Mesenchymal stem cell (in vitro differentiated cells and primary cell): ENCODE measurements around the gene SNAI3.

Experiments used
- DNase-seq: peaks from one replicate; pipeline ENCODE4 v3.0.0-alpha.2; 2013
- H2AFZ ChIP-seq: one replicate; pipeline ENCODE4 v1.6.1; 2013; ENCODE audit warnings: low read depth, mild to moderate bottlenecking, control low read depth, inconsistent platforms, low read length, moderate library complexity
- H2AK5ac ChIP-seq: 2 replicates; pipeline ENCODE4 v1.6.1; 2013; ENCODE audit warnings: low read length, moderate library complexity, mild to moderate bottlenecking, inconsistent platforms; ENCODE audit not compliant: severe bottlenecking
- H2BK120ac ChIP-seq: one replicate; pipeline ENCODE4 v1.6.1; 2013; ENCODE audit warnings: low read depth, mild to moderate bottlenecking, inconsistent platforms, low read length, moderate library complexity
- H2BK12ac ChIP-seq, 2 experiments: one replicate each; pipeline ENCODE4 v1.6.1; 2013; ENCODE audit warnings: inconsistent platforms in 2 of 2, low read length in 2 of 2, mild to moderate bottlenecking in 2 of 2, moderate library complexity in 2 of 2, control low read depth in 1 of 2
- H2BK15ac ChIP-seq: one replicate; pipeline ENCODE4 v1.6.1; 2013; ENCODE audit warnings: mild to moderate bottlenecking, low read depth, inconsistent platforms; ENCODE audit not compliant: poor library complexity, severe bottlenecking
- H2BK5ac ChIP-seq: 2 replicates; pipeline ENCODE4 v1.6.1; 2013; ENCODE audit warnings: low read depth, mild to moderate bottlenecking, low read length, control low read depth, inconsistent platforms; ENCODE audit not compliant: poor library complexity, severe bottlenecking
- H3K14ac ChIP-seq, 2 experiments: one replicate each; pipeline ENCODE4 v1.6.1; 2013; ENCODE audit warnings: inconsistent platforms in 2 of 2, low read length in 2 of 2, control low read depth in 1 of 2, mild to moderate bottlenecking in 1 of 2, moderate library complexity in 1 of 2
- H3K18ac ChIP-seq, 2 experiments: one replicate each; pipeline ENCODE4 v1.6.1; 2013; ENCODE audit warnings: inconsistent platforms in 2 of 2, low read length in 2 of 2, control low read depth in 1 of 2, low read depth in 1 of 2, mild to moderate bottlenecking in 1 of 2
- H3K23ac ChIP-seq, 2 experiments: one replicate each; pipeline ENCODE4 v1.6.1; 2013; ENCODE audit warnings: inconsistent platforms in 2 of 2, low read length in 2 of 2, mild to moderate bottlenecking in 2 of 2, moderate library complexity in 2 of 2, control low read depth in 1 of 2
- H3K27ac ChIP-seq: 2 replicates; pipeline ENCODE4 v1.5.1; 2013; ENCODE audit warnings: mild to moderate bottlenecking, moderate library complexity, low read length, control low read depth, inconsistent platforms; ENCODE audit not compliant: poor library complexity, severe bottlenecking
- H3K27me3 ChIP-seq, 2 experiments: 2 replicates each; pipeline versions ENCODE4 v1.6.1 to v1.7.0; 2013; ENCODE audit warnings: low read length in 2 of 2, mild to moderate bottlenecking in 2 of 2, moderate library complexity in 2 of 2, control low read depth in 1 of 2, inconsistent platforms in 1 of 2; ENCODE audit not compliant: control insufficient read depth in 1 of 2, insufficient read depth in 1 of 2
- H3K36me3 ChIP-seq, 2 experiments: 2 replicates each; pipeline versions ENCODE4 v1.6.1 to v1.7.0; 2013; ENCODE audit warnings: low read length in 2 of 2, control low read depth in 1 of 2, inconsistent platforms in 1 of 2, low read depth in 1 of 2, mild to moderate bottlenecking in 1 of 2; ENCODE audit not compliant: insufficient read depth in 2 of 2, control insufficient read depth in 1 of 2
- H3K4ac ChIP-seq, 2 experiments: one replicate each; pipeline ENCODE4 v1.6.1; 2013; ENCODE audit warnings: inconsistent platforms in 2 of 2, low read length in 2 of 2, mild to moderate bottlenecking in 2 of 2, moderate library complexity in 2 of 2, control low read depth in 1 of 2, low read depth in 1 of 2
- H3K4me1 ChIP-seq: 2 replicates; pipeline ENCODE4 v1.6.1; 2013; ENCODE audit warnings: low read depth, low read length, control low read depth; ENCODE audit not compliant: control insufficient read depth, insufficient read depth
- H3K4me2 ChIP-seq: 2 replicates; pipeline ENCODE4 v1.6.1; 2013; ENCODE audit warnings: low read length, mild to moderate bottlenecking, inconsistent platforms; ENCODE audit not compliant: poor library complexity, severe bottlenecking
- H3K4me3 ChIP-seq, 2 experiments: 2 replicates each; pipeline versions ENCODE4 v1.5.1 to v1.7.0; 2013; ENCODE audit warnings: low read length in 2 of 2, mild to moderate bottlenecking in 2 of 2, control low read depth in 1 of 2, low read depth in 1 of 2; ENCODE audit not compliant: insufficient read depth in 1 of 2
- H3K79me1 ChIP-seq: replicated peaks from 2 replicates; pipeline ENCODE4 v1.6.1; 2013; ENCODE audit warnings: mild to moderate bottlenecking, control low read depth, low read length, inconsistent platforms; ENCODE audit not compliant: poor library complexity, severe bottlenecking
- H3K9ac ChIP-seq: 2 replicates; pipeline ENCODE4 v1.7.0; 2013; ENCODE audit warnings: mild to moderate bottlenecking, low read length, moderate library complexity
- H3K9me3 ChIP-seq: 2 replicates; pipeline ENCODE4 v1.7.0; 2013; ENCODE audit warnings: mild to moderate bottlenecking, low read length; ENCODE audit not compliant: control insufficient read depth
- H4K8ac ChIP-seq: one replicate; pipeline ENCODE4 v1.6.1; 2013; ENCODE audit warnings: inconsistent platforms, mild to moderate bottlenecking, low read length, moderate library complexity
- H4K91ac ChIP-seq: one replicate; pipeline ENCODE4 v1.6.1; 2013; ENCODE audit warnings: mild to moderate bottlenecking, low read length, inconsistent platforms
- WGBS: methylation state at CpG from one replicate; pipeline ENCODE4 v1.1.7; 2013; ENCODE audit warnings: mixed read lengths; 5-methylcytosine and 5-hydroxymethylcytosine counted together

The SNAI3 gene

GRCh38 chr16:88645941-88646340, 40.4 kb downstream of the SNAI3 start:
- Histone ChIP-seq H3K27me3 (peaks cover 0 to 4% of the 10 kb centered on the region in 2 experiments), H2BK120ac (no peak overlapping the region), H2AK5ac (no peak overlapping the region), H3K4me3 (no peak overlapping the region), H3K4me1 (peaks cover 26% of the 10 kb centered on the region), H3K79me1 (peaks cover 23% of the 10 kb centered on the region), H3K9me3 (no peaks in the 10 kb centered on the region), H3K9ac (no peak overlapping the region), H3K4me2 (no peak overlapping the region), H3K18ac (no peak overlapping the region), H3K4ac (no peak overlapping the region), H2BK12ac (no peak overlapping the region), H2AFZ (no peak overlapping the region), H3K23ac (no peak overlapping the region), H4K91ac (no peak overlapping the region), H3K36me3 (peaks cover 0 to 56% of the 10 kb centered on the region in 2 experiments), H4K8ac (peak overlapping the region; percentile 28), H3K14ac (no peak overlapping the region), H3K27ac (no peak overlapping the region), H2BK5ac (no peak overlapping the region), H2BK15ac (no peak overlapping the region)
- 95% methylated on average over 23 of the region's 23 CpGs for WGBS
- no peak for DNase-seq

GRCh38 chr16:88645455-88645854, 40.9 kb downstream of the SNAI3 start:
- H3K14ac ChIP-seq: no peak overlapping the region
- 96% methylated on average over 15 of the region's 16 CpGs for WGBS
- H3K4ac ChIP-seq: no peak overlapping the region
- no peak overlapping the region for H2BK5ac ChIP-seq
- H2BK15ac ChIP-seq: no peak overlapping the region
- DNase-seq: no peak
- H3K9me3 ChIP-seq: no peaks in the 10 kb centered on the region
- H3K4me1 ChIP-seq: peaks cover 26% of the 10 kb centered on the region
- H3K36me3 ChIP-seq: peaks cover 0 to 56% of the 10 kb centered on the region in 2 experiments
- no peak overlapping the region for H4K8ac ChIP-seq
- no peak overlapping the region for H3K9ac ChIP-seq
- H3K4me3 ChIP-seq: no peak overlapping the region
- H3K18ac ChIP-seq: no peak overlapping the region
- peaks cover 4 to 9% of the 10 kb centered on the region in 2 experiments for H3K27me3 ChIP-seq
- no peak overlapping the region for H2AK5ac ChIP-seq
- H3K79me1 ChIP-seq: peaks cover 23% of the 10 kb centered on the region
- no peak overlapping the region for H4K91ac ChIP-seq
- H3K23ac ChIP-seq: no peak overlapping the region
- no peak overlapping the region for H3K4me2 ChIP-seq
- H3K27ac ChIP-seq: no peak overlapping the region
- no peak overlapping the region for H2BK12ac ChIP-seq
- H2AFZ ChIP-seq: no peak overlapping the region
- H2BK120ac ChIP-seq: no peak overlapping the region

DNA sequence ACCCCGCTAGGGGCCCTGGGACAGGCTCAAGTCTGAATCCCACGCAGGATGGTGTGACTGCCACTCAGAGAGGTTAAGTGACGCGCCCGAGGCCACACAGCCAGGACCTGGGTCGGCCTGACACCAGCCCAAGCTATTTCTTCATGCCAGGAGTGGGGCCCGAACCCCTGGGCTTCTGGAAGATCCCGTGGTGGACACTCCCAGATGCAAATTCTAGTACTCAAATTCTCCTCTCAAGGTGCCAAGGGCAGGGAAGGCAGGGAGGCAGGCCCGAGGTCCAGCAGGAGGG, 42.7 kb downstream of the SNAI3 start:
- WGBS: 85% methylated on average over 9 of the region's 9 CpGs
- no peak for DNase-seq
- H3K27ac ChIP-seq: no peak overlapping the region
- H3K4me3 ChIP-seq: no peak overlapping the region
- H4K91ac ChIP-seq: no peak overlapping the region
- H2AFZ ChIP-seq: no peak overlapping the region
- no peak overlapping the region for H2BK120ac ChIP-seq
- H3K9ac ChIP-seq: no peak overlapping the region
- peaks cover 22 to 28% of the 10 kb centered on the region in 2 experiments for H3K27me3 ChIP-seq
- no peak overlapping the region for H2BK5ac ChIP-seq
- H4K8ac ChIP-seq: no peak overlapping the region
- peaks cover 23% of the 10 kb centered on the region for H3K79me1 ChIP-seq
- peaks cover 0 to 56% of the 10 kb centered on the region in 2 experiments for H3K36me3 ChIP-seq
- H2BK15ac ChIP-seq: no peak overlapping the region
- no peaks in the 10 kb centered on the region for H3K9me3 ChIP-seq
- H3K4ac ChIP-seq: no peak overlapping the region
- peaks cover 14% of the 10 kb centered on the region for H3K4me1 ChIP-seq
- no peak overlapping the region for H3K18ac ChIP-seq
- no peak overlapping the region for H2AK5ac ChIP-seq
- H3K23ac ChIP-seq: no peak overlapping the region
- no peak overlapping the region for H3K14ac ChIP-seq
- no peak overlapping the region for H3K4me2 ChIP-seq
- H2BK12ac ChIP-seq: no peak overlapping the region

- H4K91ac ChIP-seq: no peak overlapping the region
- no peak overlapping the region for H3K23ac ChIP-seq
- H2BK120ac ChIP-seq: no peak overlapping the region
- H2BK15ac ChIP-seq: no peak overlapping the region
- H3K14ac ChIP-seq: no peak overlapping the region
- H3K4me2 ChIP-seq: no peak overlapping the region
- H2AFZ ChIP-seq: no peak overlapping the region
- H2BK5ac ChIP-seq: no peak overlapping the region
- H3K36me3 ChIP-seq: peaks cover 0 to 54% of the 10 kb centered on the region in 2 experiments
- no peak overlapping the region for H3K27ac ChIP-seq
- no peak for DNase-seq
- no peaks in the 10 kb centered on the region for H3K9me3 ChIP-seq
- H3K9ac ChIP-seq: no peak overlapping the region
- H3K4me1 ChIP-seq: peaks cover 12% of the 10 kb centered on the region
- H3K79me1 ChIP-seq: peaks cover 20% of the 10 kb centered on the region
- H3K4ac ChIP-seq: no peak overlapping the region
- WGBS: 91% methylated on average over 49 of the region's 58 CpGs
- H3K18ac ChIP-seq: no peak overlapping the region
- H3K4me3 ChIP-seq: no peak overlapping the region
- H2AK5ac ChIP-seq: no peak overlapping the region
- H4K8ac ChIP-seq: no peak overlapping the region
- H3K27me3 ChIP-seq: peaks cover 26 to 33% of the 10 kb centered on the region in 2 experiments
- H2BK12ac ChIP-seq: no peak overlapping the region
Measured at GRCh38 chr16:88642881-88643643, 43.2 kb downstream of the SNAI3 start.
